HG02678 (cell line): Measurements from ENCODE around the gene THADA.
A peak's percentile ranks its signal among the peaks of the same experiment; 100 is the strongest.

Experiments
- ATAC-seq: cut with Tn5 transposase; IDR thresholded peaks from one replicate; pipeline ENCODE4 v1.9.1; 2021; ENCODE audit warnings: mild to moderate bottlenecking, moderate library complexity; ENCODE audit not compliant: unreplicated experiment

The THADA gene

GRCh38 chr2:43363120-43363519 is 232.7 kb downstream of the THADA start:
- no peak for ATAC-seq

GRCh38 chr2:43361286-43361685 is 234.6 kb downstream of the THADA start:
- ATAC-seq: peak; percentile 72

GRCh38 chr2:43360137-43360536 is 235.7 kb downstream of the THADA start:
- no peak for ATAC-seq

GRCh38 chr2:43358410-43359201 is 237.2 kb downstream of the THADA start:
- no peak for ATAC-seq

GRCh38 chr2:43356774-43357173 is 239.1 kb downstream of the THADA start:
- no peak for ATAC-seq

GRCh38 chr2:43355399-43355798 is 240.4 kb downstream of the THADA start:
- ATAC-seq: no peak

- ATAC-seq: no peak
These were observed 245.9 kb downstream of the THADA start for GRCh38 chr2:43349904-43350303.

- ATAC-seq: no peak
These were observed 246.8 kb downstream of the THADA start for GRCh38 chr2:43348908-43349661.

- no peak for ATAC-seq
These were observed 248.1 kb downstream of the THADA start for GRCh38 chr2:43347746-43348145.

- ATAC-seq: no peak
These were observed 249.0 kb downstream of the THADA start for GRCh38 chr2:43346602-43347567.

- no peak for ATAC-seq
These were observed 250.0 kb downstream of the THADA start for GRCh38 chr2:43345872-43346271.

GRCh38 chr2:43345391-43345813 is 250.4 kb downstream of the THADA start:
- ATAC-seq: no peak

- no peak for ATAC-seq
These were observed 250.9 kb downstream of the THADA start for GRCh38 chr2:43344868-43345373.

- no peak for ATAC-seq
These were observed 252.1 kb downstream of the THADA start for GRCh38 chr2:43343573-43344304.

- no peak for ATAC-seq
These were observed 253.7 kb downstream of the THADA start for GRCh38 chr2:43341959-43342757.

GRCh38 chr2:43340945-43341356 is 254.9 kb downstream of the THADA start:
- no peak for ATAC-seq

GRCh38 chr2:43340066-43340465 is 255.8 kb downstream of the THADA start:
- ATAC-seq: no peak

- no peak for ATAC-seq
These were observed 262.1 kb downstream of the THADA start for GRCh38 chr2:43333656-43334144.

- no peak for ATAC-seq
These were observed 262.7 kb downstream of the THADA start for GRCh38 chr2:43333101-43333655.
